ENCODE data around the gene PLAAT3.
A peak's percentile ranks its signal among the peaks of the same experiment; 100 is the strongest.
"Not testable (repeated sequence)": the region's sequence is repeated elsewhere in the genome, so short reads cannot be mapped to it uniquely, and the experiment has no call there.

PLAAT3 gene

DNA sequence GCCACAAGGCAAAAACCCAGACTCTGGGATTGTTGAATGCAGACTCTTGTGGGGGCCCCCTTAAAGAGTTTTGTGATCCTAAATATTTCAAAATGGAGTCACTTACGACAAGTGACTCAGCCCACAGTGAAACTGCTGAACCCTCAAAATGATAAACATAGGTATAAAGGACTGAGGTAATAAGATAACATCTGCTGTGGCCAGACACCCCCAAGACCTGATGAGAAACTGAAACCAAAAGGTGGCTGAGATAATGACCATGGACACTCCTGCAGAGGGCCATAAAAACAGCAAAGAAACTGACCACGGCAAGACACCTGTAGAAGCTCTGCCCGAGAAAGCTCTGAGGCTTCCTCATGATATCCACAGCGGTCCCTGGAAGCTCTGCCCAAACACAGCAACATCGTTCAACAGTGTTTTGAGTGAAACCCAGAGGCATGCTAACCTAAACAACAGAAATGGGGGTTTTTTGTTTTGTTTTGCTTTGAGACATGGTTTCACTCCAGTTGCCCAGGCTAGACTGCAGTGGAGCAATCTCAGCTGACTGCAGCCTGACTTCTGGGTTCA, 79.3 kb downstream of the PLAAT3 start:
- 93% methylated on average over 2 of the region's 5 CpGs for whole genome bisulfite sequencing (ENCODE audit: insufficient coverage)
- CTCF ChIA-PET: interaction anchor here (0.6 to 3.5 kb wide), 4 partner anchors 14 to 202 kb away, joined by 3 to 10 read pairs (median 3); no protein-coding TSS in a partner anchor
- peak in 1 of 3 donors; percentile 24 for DNase-seq
- Histone ChIP-seq H3K4me1 (ENCODE audit: control extremely low read depth in 1 of 4, control insufficient read depth in 4 of 4, insufficient read depth in 4 of 4, low read length in 3 of 4) (peaks cover 6 to 54% (median 35%) of the 10 kb centered on the region in 4 experiments), H3K27me3 (replicated peaks in 2 of 5; ENCODE audit: control insufficient read depth in 4 of 5, insufficient read depth in 5 of 5, low read length in 4 of 5) (no peaks in the 10 kb centered on the region), H3K4me3 (ENCODE audit: control insufficient read depth in 1 of 7, extremely low read depth in 1 of 7, insufficient read depth in 4 of 7, low read depth in 2 of 7, low read length in 6 of 7) (no peak overlapping the region), H3K9me3 (ENCODE audit: control extremely low read depth in 1 of 5, control insufficient read depth in 4 of 5, insufficient read depth in 2 of 5, low read depth in 1 of 5, low read length in 4 of 5) (no peaks in the 10 kb centered on the region), H3K36me3 (ENCODE audit: control insufficient read depth in 4 of 4, insufficient read depth in 4 of 4, low read length in 3 of 4) (peaks cover 0 to 3% (median 0%) of the 10 kb centered on the region in 4 experiments), H3K27ac (ENCODE audit: insufficient read depth in 1 of 2, low read depth in 1 of 2, low read length in 2 of 2, poor library complexity in 1 of 2, severe bottlenecking in 2 of 2) (no peak overlapping the region)
- POLR2A ChIA-PET: no interaction called here

DNA sequence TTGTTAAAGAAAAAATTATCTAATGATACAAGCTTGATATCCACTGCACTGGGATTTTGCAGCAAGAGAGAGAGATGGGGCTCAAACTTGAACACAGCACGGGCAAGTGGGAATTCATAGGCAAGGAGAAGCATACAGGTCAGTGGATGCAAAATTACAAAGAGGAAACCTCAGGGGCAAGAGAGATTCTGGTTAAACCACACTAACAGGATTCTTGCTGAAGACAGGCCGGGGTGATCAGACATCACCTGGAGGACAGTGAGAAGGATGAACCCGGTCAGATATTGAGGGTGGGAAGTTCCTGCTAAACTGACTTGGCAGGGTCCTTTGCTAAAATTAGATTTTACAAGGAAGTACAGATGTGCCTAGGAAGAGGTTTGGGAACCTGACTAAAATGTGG, 80.2 kb downstream of the PLAAT3 start:
- H3K27me3 ChIP-seq (replicated peaks in 2 of 5; ENCODE audit: control insufficient read depth in 4 of 5, insufficient read depth in 5 of 5, low read length in 4 of 5): no peaks in the 10 kb centered on the region
- ChIA-PET POLR2A (no interaction called here), CTCF (interaction anchor here (1.4 to 3.5 kb wide), 4 partner anchors 14 to 55 kb away, joined by 3 to 10 read pairs (median 4); no protein-coding TSS in a partner anchor)
- H3K36me3 ChIP-seq (ENCODE audit: control insufficient read depth in 4 of 4, insufficient read depth in 4 of 4, low read length in 3 of 4): no peaks in the 10 kb centered on the region
- H3K27ac ChIP-seq (ENCODE audit: insufficient read depth in 1 of 2, low read depth in 1 of 2, low read length in 2 of 2, poor library complexity in 1 of 2, severe bottlenecking in 2 of 2): no peak overlapping the region
- no peak for DNase-seq
- no peaks in the 10 kb centered on the region for H3K9me3 ChIP-seq (ENCODE audit: control extremely low read depth in 1 of 5, control insufficient read depth in 4 of 5, insufficient read depth in 2 of 5, low read depth in 1 of 5, low read length in 4 of 5)
- no peak overlapping the region for H3K4me3 ChIP-seq (ENCODE audit: control insufficient read depth in 1 of 7, extremely low read depth in 1 of 7, insufficient read depth in 4 of 7, low read depth in 2 of 7, low read length in 6 of 7)
- 63% methylated on average over 3 of the region's 3 CpGs for WGBS (ENCODE audit: insufficient coverage)
- peaks cover 11 to 59% (median 36%) of the 10 kb centered on the region in 4 experiments for H3K4me1 ChIP-seq (ENCODE audit: control extremely low read depth in 1 of 4, control insufficient read depth in 4 of 4, insufficient read depth in 4 of 4, low read length in 3 of 4)

DNA sequence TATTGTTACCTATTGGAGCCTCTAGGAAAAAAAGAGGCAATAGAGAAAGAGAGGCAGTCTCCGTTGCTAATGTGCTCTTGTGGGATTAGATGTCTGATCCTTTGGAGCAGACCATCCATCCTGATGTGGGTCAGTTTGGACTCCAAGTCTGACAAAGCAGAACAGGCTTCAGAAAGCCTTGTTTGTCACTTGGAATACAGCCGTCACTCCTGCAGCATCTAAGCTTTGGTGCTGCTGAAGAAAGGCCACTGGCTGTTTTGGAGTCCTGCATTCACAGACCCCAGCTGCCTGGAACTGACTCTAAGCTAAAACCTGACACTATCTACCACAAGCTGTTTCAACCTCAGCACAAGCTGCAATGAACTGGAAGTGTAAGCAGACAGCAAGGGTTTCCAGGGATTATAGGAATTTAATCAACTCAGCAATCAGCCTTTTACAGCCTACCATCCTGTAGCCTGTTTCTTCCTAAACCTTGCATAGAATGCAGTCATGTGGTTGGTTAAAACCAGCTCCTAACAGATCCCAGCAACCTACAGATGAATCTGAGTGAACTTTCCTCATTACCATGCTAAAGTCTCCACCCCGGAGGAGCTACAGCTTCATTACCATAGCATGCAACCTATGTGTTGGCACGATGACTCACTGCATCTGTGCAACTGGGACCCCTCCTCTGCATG, 81.3 kb downstream of the PLAAT3 start:
- no peaks in the 10 kb centered on the region for H3K36me3 ChIP-seq (ENCODE audit: control insufficient read depth in 4 of 4, insufficient read depth in 4 of 4, low read length in 3 of 4)
- H3K27me3 ChIP-seq (replicated peaks in 2 of 5; ENCODE audit: control insufficient read depth in 4 of 5, insufficient read depth in 5 of 5, low read length in 4 of 5): no peaks in the 10 kb centered on the region
- POLR2A ChIA-PET: no interaction called here
- 84% methylated on average over 3 of the region's 4 CpGs for WGBS (ENCODE audit: insufficient coverage)
- H3K4me1 ChIP-seq (ENCODE audit: control extremely low read depth in 1 of 4, control insufficient read depth in 4 of 4, insufficient read depth in 4 of 4, low read length in 3 of 4): peaks cover 13 to 57% (median 36%) of the 10 kb centered on the region in 4 experiments
- no peak overlapping the region for H3K27ac ChIP-seq (ENCODE audit: insufficient read depth in 1 of 2, low read depth in 1 of 2, low read length in 2 of 2, poor library complexity in 1 of 2, severe bottlenecking in 2 of 2)
- CTCF ChIA-PET: interaction anchor here (1.2 to 3.5 kb wide), 5 partner anchors 13 to 54 kb away, joined by 3 to 10 read pairs (median 3); no protein-coding TSS in a partner anchor
- DNase-seq: no peak
- no peaks in the 10 kb centered on the region for H3K9me3 ChIP-seq (ENCODE audit: control extremely low read depth in 1 of 5, control insufficient read depth in 4 of 5, insufficient read depth in 2 of 5, low read depth in 1 of 5, low read length in 4 of 5)
- no peak overlapping the region for H3K4me3 ChIP-seq (ENCODE audit: control insufficient read depth in 1 of 7, extremely low read depth in 1 of 7, insufficient read depth in 4 of 7, low read depth in 2 of 7, low read length in 6 of 7)

DNA sequence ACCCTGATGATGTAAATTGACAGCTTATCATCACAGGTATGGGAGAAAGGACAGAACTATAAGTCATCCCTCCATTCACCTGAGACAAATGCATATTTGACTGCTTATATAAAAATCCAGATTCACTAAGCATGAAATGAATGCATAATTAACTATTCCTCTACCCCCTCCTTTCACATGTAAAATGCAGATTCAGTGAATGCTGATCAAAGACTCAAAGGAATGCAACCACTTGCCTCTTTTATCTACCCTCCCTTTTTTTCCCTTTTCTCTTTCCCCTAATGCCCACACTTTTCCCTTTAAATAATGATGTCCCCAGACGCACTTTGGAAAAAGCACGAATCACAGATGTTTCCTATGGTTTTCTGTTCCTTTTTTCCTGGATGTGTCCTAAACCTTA, 82.1 kb downstream of the PLAAT3 start:
- H3K36me3 ChIP-seq (ENCODE audit: control insufficient read depth in 4 of 4, insufficient read depth in 4 of 4, low read length in 3 of 4): no peaks in the 10 kb centered on the region
- CTCF ChIA-PET: interaction anchor here (0.5 to 3.5 kb wide), 6 partner anchors 10 to 661 kb away, joined by 3 to 10 read pairs (median 3); no protein-coding TSS in a partner anchor
- no peak overlapping the region for H3K27ac ChIP-seq (ENCODE audit: insufficient read depth in 1 of 2, low read depth in 1 of 2, low read length in 2 of 2, poor library complexity in 1 of 2, severe bottlenecking in 2 of 2)
- no peak overlapping the region for H3K4me3 ChIP-seq (ENCODE audit: control insufficient read depth in 1 of 7, extremely low read depth in 1 of 7, insufficient read depth in 4 of 7, low read depth in 2 of 7, low read length in 6 of 7)
- POLR2A ChIA-PET: no interaction called here
- H3K9me3 ChIP-seq (ENCODE audit: control extremely low read depth in 1 of 5, control insufficient read depth in 4 of 5, insufficient read depth in 2 of 5, low read depth in 1 of 5, low read length in 4 of 5): no peaks in the 10 kb centered on the region
- 81% methylated on average over 2 of the region's 2 CpGs for WGBS (ENCODE audit: insufficient coverage)
- DNase-seq: no peak
- H3K27me3 ChIP-seq (replicated peaks in 2 of 5; ENCODE audit: control insufficient read depth in 4 of 5, insufficient read depth in 5 of 5, low read length in 4 of 5): no peaks in the 10 kb centered on the region
- peaks cover 13 to 57% (median 35%) of the 10 kb centered on the region in 4 experiments for H3K4me1 ChIP-seq (ENCODE audit: control extremely low read depth in 1 of 4, control insufficient read depth in 4 of 4, insufficient read depth in 4 of 4, low read length in 3 of 4)

DNA sequence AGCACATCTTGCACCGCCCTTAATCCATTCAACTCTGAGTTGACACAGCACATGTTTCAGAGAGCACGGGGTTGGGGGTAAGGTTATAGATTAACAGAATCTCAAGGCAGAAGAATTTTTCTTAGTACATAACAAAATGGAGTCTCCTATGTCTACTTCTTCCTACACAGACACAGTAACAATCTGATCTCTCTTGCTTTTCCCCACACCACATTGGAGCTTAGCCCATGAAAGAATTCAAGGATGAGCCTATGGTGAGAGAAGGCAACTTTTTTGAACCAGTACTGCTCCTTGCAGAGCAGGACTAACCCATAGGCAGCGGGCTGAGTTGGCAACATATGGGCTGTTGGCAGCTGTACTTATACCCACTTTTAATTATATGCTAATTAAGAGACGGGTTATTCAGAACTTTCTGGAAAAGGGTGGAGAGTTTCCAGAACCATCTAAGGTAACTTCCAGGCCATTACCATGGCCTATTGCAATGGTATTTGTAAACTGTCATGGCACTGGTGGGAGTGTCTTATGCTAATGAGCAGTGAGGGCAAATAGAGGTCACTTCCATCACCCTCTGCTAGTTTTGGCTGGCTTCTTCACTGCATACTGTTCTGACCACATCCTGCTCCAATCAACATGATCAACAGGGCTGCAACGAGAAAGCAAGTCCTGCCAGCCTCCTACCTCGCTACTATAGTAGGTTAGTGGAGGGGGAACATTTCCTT, 83.0 kb downstream of the PLAAT3 start:
- POLR2A ChIA-PET; H3K36me3 ChIP-seq (ENCODE audit: control insufficient read depth in 4 of 4, insufficient read depth in 4 of 4, low read length in 3 of 4); H3K27me3 ChIP-seq (replicated peaks in 2 of 5; ENCODE audit: control insufficient read depth in 4 of 5, insufficient read depth in 5 of 5, low read length in 4 of 5); H3K9me3 ChIP-seq (ENCODE audit: control extremely low read depth in 1 of 5, control insufficient read depth in 4 of 5, insufficient read depth in 2 of 5, low read depth in 1 of 5, low read length in 4 of 5); H3K27ac ChIP-seq (ENCODE audit: insufficient read depth in 1 of 2, low read depth in 1 of 2, low read length in 2 of 2, poor library complexity in 1 of 2, severe bottlenecking in 2 of 2): not testable (repeated sequence)
- 100% methylated on average over 1 of the region's 6 CpGs for WGBS (ENCODE audit: insufficient coverage)
- DNase-seq: peak in 2 of 3 donors; percentile 66 to 81
- Histone ChIP-seq H3K4me1 (ENCODE audit: control extremely low read depth in 1 of 4, control insufficient read depth in 4 of 4, insufficient read depth in 4 of 4, low read length in 3 of 4) (peaks cover 11 to 53% (median 29%) of the 10 kb centered on the region in 4 experiments), H3K4me3 (ENCODE audit: control insufficient read depth in 1 of 7, extremely low read depth in 1 of 7, insufficient read depth in 4 of 7, low read depth in 2 of 7, low read length in 6 of 7) (peak overlapping the region in 2 of 7 experiments; percentile 16 to 24)
- CTCF ChIA-PET: interaction anchor here (0.9 to 3.5 kb wide), 4 partner anchors 21 to 52 kb away, joined by 3 to 10 read pairs (median 3); no protein-coding TSS in a partner anchor

DNA sequence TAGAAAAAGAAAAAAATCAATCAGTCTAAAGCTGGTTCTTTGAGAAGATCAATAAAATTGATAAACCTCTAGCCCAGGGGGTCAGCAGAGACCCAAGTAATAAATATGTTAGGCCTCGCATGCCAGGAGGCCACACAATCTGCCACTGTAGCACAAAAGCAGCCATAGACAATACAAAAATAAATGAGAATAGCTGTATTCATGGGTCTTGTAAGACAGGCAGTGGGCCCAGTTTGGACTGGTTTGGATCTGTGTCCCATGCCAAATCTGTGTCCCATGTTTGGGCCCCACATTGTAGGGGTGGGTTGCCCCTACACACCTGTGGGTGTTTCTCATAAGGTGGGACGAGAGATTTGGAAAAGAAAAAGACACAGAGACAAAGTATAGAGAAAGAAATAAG, 84.2 kb downstream of the PLAAT3 start:
- Histone ChIP-seq H3K4me1 (ENCODE audit: control extremely low read depth in 1 of 4, control insufficient read depth in 4 of 4, insufficient read depth in 4 of 4, low read length in 3 of 4) (peaks cover 11 to 43% (median 21%) of the 10 kb centered on the region in 4 experiments), H3K9me3 (ENCODE audit: control extremely low read depth in 1 of 5, control insufficient read depth in 4 of 5, insufficient read depth in 2 of 5, low read depth in 1 of 5, low read length in 4 of 5) (no peaks in the 10 kb centered on the region), H3K36me3 (ENCODE audit: control insufficient read depth in 4 of 4, insufficient read depth in 4 of 4, low read length in 3 of 4) (no peaks in the 10 kb centered on the region), H3K27ac (ENCODE audit: insufficient read depth in 1 of 2, low read depth in 1 of 2, low read length in 2 of 2, poor library complexity in 1 of 2, severe bottlenecking in 2 of 2) (no peak overlapping the region), H3K4me3 (ENCODE audit: control insufficient read depth in 1 of 7, extremely low read depth in 1 of 7, insufficient read depth in 4 of 7, low read depth in 2 of 7, low read length in 6 of 7) (no peak overlapping the region), H3K27me3 (replicated peaks in 2 of 5; ENCODE audit: control insufficient read depth in 4 of 5, insufficient read depth in 5 of 5, low read length in 4 of 5) (no peaks in the 10 kb centered on the region)
- CTCF ChIA-PET: interaction anchor here (1.0 kb wide), 1 partner anchor 15 kb away, joined by 3 read pairs; no protein-coding TSS in a partner anchor
- POLR2A ChIA-PET: no interaction called here
- WGBS (ENCODE audit: insufficient coverage): 100% methylated on average over 1 of the region's 2 CpGs
- no peak for DNase-seq

Data from common myeloid progenitor, CD34-positive (primary cell).